ENCODE measurements around the gene CPNE2. TPM values are rescaled to one million over a fixed set of nuclear protein-coding genes. Genes with fewer than 3 reads are reported as not detected.

CPNE2 gene
- total RNA-seq, 1 experiment from 2014 or later: 43.4 TPM

DNA sequence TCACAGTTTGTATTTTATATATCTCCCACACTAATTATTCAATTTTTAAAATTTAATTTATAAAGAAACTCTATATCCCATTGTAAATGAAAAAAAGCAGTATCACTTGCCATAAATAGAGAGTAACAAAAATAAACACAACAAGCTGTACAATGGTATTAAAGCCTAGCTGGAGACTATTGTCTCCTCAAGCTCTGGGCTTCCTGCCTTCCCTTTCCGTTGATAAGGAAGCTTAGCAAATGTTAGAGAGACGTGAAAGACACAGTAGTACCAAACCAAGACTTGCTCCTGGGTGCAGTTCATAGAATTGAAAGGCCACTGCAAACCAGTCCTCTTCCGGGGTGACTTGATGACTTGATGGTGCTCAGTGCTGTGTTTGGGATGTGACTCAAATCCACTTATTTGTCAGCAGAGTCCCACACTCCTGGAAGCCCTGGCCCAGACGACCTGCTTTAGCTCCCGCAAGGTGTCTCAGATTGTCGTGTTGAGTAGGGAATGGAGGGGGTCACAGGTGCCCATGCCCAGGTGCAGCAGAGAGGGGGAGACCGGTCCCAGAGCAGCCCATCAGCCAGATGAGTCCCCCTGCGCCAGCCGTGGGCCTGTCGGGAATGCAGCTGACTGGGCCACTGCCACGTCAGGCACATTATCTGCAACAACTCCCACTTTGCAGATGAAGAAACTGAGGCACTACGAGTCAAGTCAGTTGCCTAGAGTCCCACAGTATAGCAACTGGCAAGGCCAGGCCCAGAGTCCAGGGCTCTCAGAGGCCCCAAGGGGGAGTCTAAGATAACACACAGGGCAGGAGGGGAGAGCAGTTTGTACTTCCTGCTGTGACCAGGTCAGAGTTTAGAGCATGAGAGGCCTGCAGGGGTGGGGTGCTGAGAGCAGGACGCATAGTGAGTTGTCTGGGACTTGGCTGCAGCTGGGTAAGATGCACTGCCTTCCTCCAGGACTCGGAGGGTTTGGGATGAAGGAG, 53.0 kb downstream of the CPNE2 start:
- ATAC-seq (no peak), DNase-seq (ENCODE audit: low read depth, low spot score) (no peak)
- H3K4me3 ChIP-seq (ENCODE audit: low read depth in 2 of 2, low read length in 2 of 2): no peak overlapping the region
- H3K27ac ChIP-seq (ENCODE audit: low read length): no peak overlapping the region
- H3K36me3 ChIP-seq (ENCODE audit: control insufficient read depth, insufficient read depth, low read length): no peaks in the 10 kb centered on the region
- H3K27me3 ChIP-seq (ENCODE audit: control insufficient read depth, insufficient read depth, low read length): no peaks in the 10 kb centered on the region
- TF ChIP-seq TCF7L2 (IDR thresholded peaks at IDR 0.05; ENCODE audit: low read depth, low read length): no peak
- no peak for TF ChIP-seq POLR2AphosphoS5 (IDR thresholded peaks at IDR 0.05; ENCODE audit: low read depth, low read length)
- TF ChIP-seq CTCF (IDR thresholded peaks at IDR 0.05): no peak
- no peak for TF ChIP-seq SIN3A (IDR thresholded peaks at IDR 0.05; ENCODE audit: borderline replicate concordance, insufficient read depth, low read depth, low read length)
- TF ChIP-seq REST (IDR thresholded peaks at IDR 0.05; ENCODE audit: insufficient read depth in 1 of 2, low read depth in 2 of 2, low read length in 1 of 2): no peak
- in situ Hi-C loops (cut with HindIII; ENCODE audit: low pct_unique_long_range_greater_than_20kb, low sequenced_read_pairs): no loop called here
- no TSS peak for BruUV-seq (replicated peaks)
- intact Hi-C loops (cut with micrococcal nuclease; ENCODE audit: unreplicated experiment): loop anchor here (10.0 kb wide), 1 partner anchor 61 kb away; no protein-coding TSS in a partner anchor
- no peaks in the 10 kb centered on the region for H3K4me1 ChIP-seq (ENCODE audit: control insufficient read depth, insufficient read depth, low read length)
- ChIA-PET CTCF (no interaction called here), POLR2A (no interaction called here)
- no peaks in the 10 kb centered on the region for H3K9me3 ChIP-seq (ENCODE audit: control insufficient read depth, insufficient read depth, low read depth, low read length)

GRCh38 chr16:57146040-57146647, 53.8 kb downstream of the CPNE2 start:
- in situ Hi-C loops (cut with HindIII; ENCODE audit: low pct_unique_long_range_greater_than_20kb, low sequenced_read_pairs) (no loop called here), intact Hi-C loops (cut with micrococcal nuclease; ENCODE audit: unreplicated experiment) (loop anchor here (10.0 kb wide), 1 partner anchor 61 kb away; no protein-coding TSS in a partner anchor)
- ChIA-PET POLR2A (no interaction called here), CTCF (no interaction called here)
- H3K4me3 ChIP-seq (ENCODE audit: low read depth in 2 of 2, low read length in 2 of 2): no peak overlapping the region
- no peaks in the 10 kb centered on the region for H3K4me1 ChIP-seq (ENCODE audit: control insufficient read depth, insufficient read depth, low read length)
- ATAC-seq (no peak), DNase-seq (ENCODE audit: low read depth, low spot score) (no peak)
- no peaks in the 10 kb centered on the region for H3K27me3 ChIP-seq (ENCODE audit: control insufficient read depth, insufficient read depth, low read length)
- H3K36me3 ChIP-seq (ENCODE audit: control insufficient read depth, insufficient read depth, low read length): no peaks in the 10 kb centered on the region
- no peak for TF ChIP-seq SIN3A (IDR thresholded peaks at IDR 0.05; ENCODE audit: borderline replicate concordance, insufficient read depth, low read depth, low read length)
- no peak for TF ChIP-seq REST (IDR thresholded peaks at IDR 0.05; ENCODE audit: insufficient read depth in 1 of 2, low read depth in 2 of 2, low read length in 1 of 2)
- no peak for TF ChIP-seq TCF7L2 (IDR thresholded peaks at IDR 0.05; ENCODE audit: low read depth, low read length)
- TF ChIP-seq CTCF (IDR thresholded peaks at IDR 0.05): no peak
- no peak for TF ChIP-seq POLR2AphosphoS5 (IDR thresholded peaks at IDR 0.05; ENCODE audit: low read depth, low read length)
- no peak overlapping the region for H3K27ac ChIP-seq (ENCODE audit: low read length)
- no peaks in the 10 kb centered on the region for H3K9me3 ChIP-seq (ENCODE audit: control insufficient read depth, insufficient read depth, low read depth, low read length)
- BruUV-seq (replicated peaks): no TSS peak
